Mammary epithelial cell (primary cell): Measurements from ENCODE around the gene PEAK1.

Source experiments
- CTCF ChIP-seq, 2 donors: IDR thresholded peaks in 1 of 2; conservative IDR thresholded peaks in 1 of 2; 2 replicates each; pipeline ENCODE4 v1.5.1; 2011 to 2012; ENCODE audit warnings: inconsistent platforms in 2 of 2, low read length in 2 of 2, mild to moderate bottlenecking in 2 of 2, control low read depth in 1 of 2, low read depth in 1 of 2; ENCODE audit not compliant: insufficient read depth in 1 of 2; ENCODE audit errors: extremely low read depth in 1 of 2
- EZH2 ChIP-seq: IDR thresholded peaks from 2 replicates; pipeline ENCODE4 v1.6.1; 2012; ENCODE audit warnings: low read length, inconsistent platforms, borderline replicate concordance

GRCh38 chr15:77120576-77120975, 299.3 kb downstream of the PEAK1 start:
- TF ChIP-seq CTCF (conservative IDR thresholded peaks at IDR 0.05 in 1 of 2, IDR thresholded peaks at IDR 0.05 in 1 of 2; ENCODE audit: extremely low read depth in 1 of 2, insufficient read depth in 1 of 2, low read depth in 1 of 2, low read length in 2 of 2) (no peak), EZH2 (no peak)
